ENCODE measurements around the gene AP2B1.
A peak's percentile ranks its signal among the peaks of the same experiment; 100 is the strongest.
"Not testable (repeated sequence)": the region's sequence is repeated elsewhere in the genome, so short reads cannot be mapped to it uniquely, and the experiment has no call there.

AP2B1 gene

GRCh38 chr17:35587074-35587961 is at the start of gene AP2B1:
Gene AP2B1, plus strand, starts transcription at chr17:35587322. Its CDS starts 6,709 bp downstream, at chr17:35594031.
- DNase-seq (ENCODE audit: low read depth in 2 of 2): peak; percentile 96 to 99

- no peak for DNase-seq (ENCODE audit: low read depth in 2 of 2)
Observed at GRCh38 chr17:35537601-35538141, 49.5 kb upstream of the AP2B1 start, which contains the start of gene SLFN12L. Gene SLFN12L, minus strand, starts transcription at chr17:35537678. Its CDS starts 15,314 bp downstream, at chr17:35522364.

- DNase-seq (ENCODE audit: low read depth in 2 of 2): no peak
Observed at GRCh38 chr17:35539659-35540026, 47.5 kb upstream of the AP2B1 start.

- no peak for DNase-seq (ENCODE audit: low read depth in 2 of 2)
Observed at GRCh38 chr17:35540589-35541404, 46.3 kb upstream of the AP2B1 start.

- no peak for DNase-seq (ENCODE audit: low read depth in 2 of 2)
Observed at GRCh38 chr17:35541434-35541833, 45.7 kb upstream of the AP2B1 start.

- no peak for DNase-seq (ENCODE audit: low read depth in 2 of 2)
Observed at GRCh38 chr17:35542990-35543389, 44.1 kb upstream of the AP2B1 start.

- no peak for DNase-seq (ENCODE audit: low read depth in 2 of 2)
Observed at GRCh38 chr17:35543856-35544255, 43.3 kb upstream of the AP2B1 start.

GRCh38 chr17:35545150-35545549 is 42.0 kb upstream of the AP2B1 start:
- no peak for DNase-seq (ENCODE audit: low read depth in 2 of 2)

- no peak for DNase-seq (ENCODE audit: low read depth in 2 of 2)
Observed at GRCh38 chr17:35546487-35546886, 40.6 kb upstream of the AP2B1 start.

- no peak for DNase-seq (ENCODE audit: low read depth in 2 of 2)
Observed at GRCh38 chr17:35548208-35548810, 38.8 kb upstream of the AP2B1 start.

- DNase-seq (ENCODE audit: low read depth in 2 of 2): no peak
Observed at GRCh38 chr17:35548978-35549377, 38.1 kb upstream of the AP2B1 start.

- no peak for DNase-seq (ENCODE audit: low read depth in 2 of 2)
Observed at GRCh38 chr17:35553310-35553709, 33.8 kb upstream of the AP2B1 start.

- DNase-seq (ENCODE audit: low read depth in 2 of 2): no peak
Observed at GRCh38 chr17:35554668-35555067, 32.5 kb upstream of the AP2B1 start.

GRCh38 chr17:35555691-35556090 is 31.4 kb upstream of the AP2B1 start:
- DNase-seq (ENCODE audit: low read depth in 2 of 2): no peak

- no peak for DNase-seq (ENCODE audit: low read depth in 2 of 2)
Observed at GRCh38 chr17:35557353-35557752, 29.8 kb upstream of the AP2B1 start.

- no peak for DNase-seq (ENCODE audit: low read depth in 2 of 2)
Observed at GRCh38 chr17:35559495-35560210, 27.5 kb upstream of the AP2B1 start.

GRCh38 chr17:35560703-35561102 is 26.4 kb upstream of the AP2B1 start, which contains the start of gene SLFN14:
Gene SLFN14, minus strand, starts transcription at chr17:35560819. Its CDS starts 2,757 bp downstream, at chr17:35558062.
- DNase-seq (ENCODE audit: low read depth in 2 of 2): no peak

GRCh38 chr17:35563181-35563580 is 23.9 kb upstream of the AP2B1 start:
- not testable (repeated sequence) for DNase-seq (ENCODE audit: low read depth in 2 of 2)

GRCh38 chr17:35566968-35567367 is 20.2 kb upstream of the AP2B1 start:
- no peak for DNase-seq (ENCODE audit: low read depth in 2 of 2)

- no peak for DNase-seq (ENCODE audit: low read depth in 2 of 2)
Observed at GRCh38 chr17:35568561-35568960, 18.6 kb upstream of the AP2B1 start.

- DNase-seq (ENCODE audit: low read depth in 2 of 2): no peak
Observed at GRCh38 chr17:35569405-35569804, 17.7 kb upstream of the AP2B1 start.
